Measurements from ENCODE around the gene STPG3. TPM values are rescaled to one million over a fixed set of nuclear protein-coding genes. Genes with fewer than 3 reads are reported as not detected.

The STPG3 gene
- total RNA-seq, 1 donor from 2014 or later, result 0.18 TPM

DNA sequence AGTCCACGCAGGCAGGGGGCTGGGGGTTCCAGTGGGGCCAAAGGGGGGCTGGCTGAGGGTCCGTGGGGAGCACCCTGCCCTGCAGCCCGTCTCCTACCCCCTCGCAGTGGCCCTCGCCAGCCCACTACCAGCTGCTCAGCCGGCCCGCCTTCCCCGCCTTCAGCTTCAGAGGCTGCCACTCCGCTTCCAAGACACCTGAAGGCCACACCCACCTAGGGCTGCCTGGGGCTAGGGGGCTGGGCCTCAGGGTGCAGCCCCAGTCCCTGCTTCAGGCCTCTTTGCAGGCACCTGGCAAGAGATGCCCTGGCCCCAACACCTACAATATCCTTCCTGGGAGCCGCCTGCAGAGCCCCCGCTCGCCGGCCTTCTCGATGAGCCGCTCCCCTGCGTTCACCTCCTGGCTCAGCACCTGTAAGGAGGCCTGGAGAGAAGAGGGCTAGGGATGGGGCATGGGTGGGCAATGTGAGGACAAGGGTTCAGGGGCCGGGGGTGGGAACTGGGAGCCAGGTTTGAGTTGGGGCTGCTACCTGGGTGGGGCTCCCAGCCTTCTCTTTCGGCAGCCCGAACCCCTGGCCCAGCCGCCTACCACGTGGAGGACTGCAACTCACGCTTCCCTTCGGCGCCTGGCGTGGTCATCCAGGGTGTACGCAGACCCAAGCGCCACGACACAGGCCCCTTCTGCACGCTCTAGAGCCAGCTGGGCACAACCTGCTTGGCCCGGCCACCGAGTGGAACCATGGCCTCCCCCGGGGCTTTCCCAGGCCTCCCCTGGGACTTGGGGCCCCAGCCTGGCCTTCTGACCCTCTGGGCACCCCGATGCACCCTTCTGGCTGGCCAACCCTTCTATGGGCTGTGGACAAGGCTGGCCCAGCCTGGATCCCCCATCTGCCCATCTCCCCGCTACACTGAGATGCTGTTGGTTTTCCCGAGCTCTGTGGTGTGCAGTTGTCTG is 1.7 kb downstream of the STPG3 start:
- H3K27ac Mint-ChIP-seq, result no peak overlapping the region
- TF ChIP-seq, protein P1, sequence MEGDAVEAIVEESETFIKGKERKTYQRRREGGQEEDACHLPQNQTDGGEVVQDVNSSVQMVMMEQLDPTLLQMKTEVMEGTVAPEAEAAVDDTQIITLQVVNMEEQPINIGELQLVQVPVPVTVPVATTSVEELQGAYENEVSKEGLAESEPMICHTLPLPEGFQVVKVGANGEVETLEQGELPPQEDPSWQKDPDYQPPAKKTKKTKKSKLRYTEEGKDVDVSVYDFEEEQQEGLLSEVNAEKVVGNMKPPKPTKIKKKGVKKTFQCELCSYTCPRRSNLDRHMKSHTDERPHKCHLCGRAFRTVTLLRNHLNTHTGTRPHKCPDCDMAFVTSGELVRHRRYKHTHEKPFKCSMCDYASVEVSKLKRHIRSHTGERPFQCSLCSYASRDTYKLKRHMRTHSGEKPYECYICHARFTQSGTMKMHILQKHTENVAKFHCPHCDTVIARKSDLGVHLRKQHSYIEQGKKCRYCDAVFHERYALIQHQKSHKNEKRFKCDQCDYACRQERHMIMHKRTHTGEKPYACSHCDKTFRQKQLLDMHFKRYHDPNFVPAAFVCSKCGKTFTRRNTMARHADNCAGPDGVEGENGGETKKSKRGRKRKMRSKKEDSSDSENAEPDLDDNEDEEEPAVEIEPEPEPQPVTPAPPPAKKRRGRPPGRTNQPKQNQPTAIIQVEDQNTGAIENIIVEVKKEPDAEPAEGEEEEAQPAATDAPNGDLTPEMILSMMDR (IDR thresholded peaks at IDR 0.05; ENCODE audit: unreplicated experiment), result no peak
- no peaks in the 10 kb centered on the region for H3K9me3 Mint-ChIP-seq
- no peak for DNase-seq (ENCODE audit: low spot score in 2 of 2, unreplicated experiment in 2 of 2)
- peaks cover 14% of the 10 kb centered on the region for H3K4me1 Mint-ChIP-seq
- no peak overlapping the region for H3K4me3 Mint-ChIP-seq
- no peaks in the 10 kb centered on the region for H3K27me3 Mint-ChIP-seq (ENCODE audit: low read depth)
- no peaks in the 10 kb centered on the region for H3K36me3 Mint-ChIP-seq

DNA sequence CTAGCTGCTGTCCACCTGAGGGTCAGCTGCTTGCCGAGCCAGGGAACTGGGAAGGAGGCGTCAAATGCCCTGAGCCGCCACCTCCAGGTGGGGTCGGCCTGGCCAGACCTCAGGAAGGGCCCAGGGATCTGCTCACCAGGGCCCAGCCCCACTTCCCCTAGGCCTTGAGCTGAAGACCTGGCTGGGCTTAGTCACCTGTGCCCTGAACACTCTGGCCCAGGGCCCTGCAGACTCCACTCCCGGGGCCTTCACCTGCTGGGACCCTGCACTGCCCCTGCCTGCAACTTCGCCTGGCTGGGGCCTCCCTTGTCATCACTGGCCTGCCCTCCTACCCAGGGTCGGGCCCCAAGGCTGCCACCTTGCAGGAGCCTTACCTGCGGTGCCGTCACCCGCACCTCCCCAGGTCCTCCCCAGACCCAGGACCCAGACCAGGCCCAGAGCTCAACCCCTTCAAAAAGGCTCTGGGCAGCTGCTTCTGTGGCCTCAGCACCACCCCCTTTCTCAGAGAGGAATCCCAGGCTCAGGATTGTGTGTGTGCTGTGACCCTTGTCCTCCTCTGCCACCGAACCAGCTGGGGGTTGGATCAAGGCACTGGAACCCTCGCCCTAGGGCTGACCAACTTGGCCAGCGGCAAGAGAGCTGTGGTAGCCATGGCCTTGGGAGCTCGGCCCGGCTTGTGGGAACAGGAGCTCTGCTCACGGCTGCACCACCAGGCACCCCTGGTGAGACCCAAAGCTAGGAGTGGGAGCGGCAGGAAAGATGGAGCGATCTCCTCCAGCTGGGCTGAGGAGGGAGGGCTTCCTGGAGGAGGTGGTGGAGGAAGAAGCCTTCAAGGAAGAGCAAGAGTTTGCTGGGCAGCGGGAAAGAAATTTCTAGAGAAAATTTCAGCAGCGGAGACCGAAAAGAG is 2.9 kb downstream of the STPG3 start:
- DNase-seq (ENCODE audit: low spot score in 2 of 2, unreplicated experiment in 2 of 2), result no peak
- H3K36me3 Mint-ChIP-seq, result no peaks in the 10 kb centered on the region
- H3K27ac Mint-ChIP-seq, result peak overlapping the region; percentile 51
- H3K4me3 Mint-ChIP-seq, result peak overlapping the region; percentile 84
- no peaks in the 10 kb centered on the region for H3K9me3 Mint-ChIP-seq
- peaks cover 14% of the 10 kb centered on the region for H3K4me1 Mint-ChIP-seq
- TF ChIP-seq, protein P1 (IDR thresholded peaks at IDR 0.05; ENCODE audit: unreplicated experiment), result no peak
- no peaks in the 10 kb centered on the region for H3K27me3 Mint-ChIP-seq (ENCODE audit: low read depth)

DNA sequence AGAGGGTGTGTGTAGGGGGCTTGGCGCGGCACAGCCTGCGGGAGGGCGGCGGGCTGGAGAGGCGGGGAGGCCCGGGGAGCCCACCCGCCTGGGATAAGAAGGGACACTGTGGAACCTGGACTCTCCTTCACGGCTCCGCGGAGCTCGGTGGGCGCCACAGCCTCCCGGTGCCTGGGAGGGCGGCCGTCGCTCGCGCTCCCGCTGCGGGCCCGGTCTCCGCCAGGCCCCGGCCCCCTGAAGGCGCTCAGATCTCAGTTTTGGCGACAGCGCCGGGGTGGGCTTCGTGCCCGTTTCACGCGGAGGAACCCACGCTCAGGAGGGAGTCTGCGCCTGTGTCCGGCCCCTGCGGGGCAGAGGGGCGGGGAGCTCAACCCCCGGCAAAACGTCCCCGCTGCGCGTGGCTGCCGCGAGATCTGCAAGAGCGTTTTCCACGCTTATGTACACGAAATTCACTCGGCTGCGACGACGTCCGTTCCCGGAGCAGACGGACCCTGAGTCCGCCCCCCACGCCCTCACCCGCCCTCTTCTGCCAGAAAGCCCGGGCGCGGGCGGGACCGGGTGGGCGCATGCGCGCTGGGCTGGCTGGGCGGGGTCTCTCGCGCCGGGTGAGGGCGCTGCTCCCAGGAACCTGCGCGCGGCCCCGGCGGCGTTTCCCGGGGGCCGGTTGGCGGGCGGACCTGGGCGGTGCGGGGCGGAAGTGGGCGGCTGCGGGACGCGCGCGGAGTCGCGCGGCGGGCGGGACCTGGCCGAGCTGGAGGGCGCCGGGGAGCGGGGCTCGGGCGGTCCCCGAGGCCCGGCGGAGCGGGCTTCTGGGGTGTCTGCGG is 3.8 kb downstream of the STPG3 start, which contains the start of gene NELFB:
Gene NELFB, plus strand, starts transcription at position 704 of the 824 bp plus-strand sequence.
- Mint-ChIP-seq H3K36me3 (no peaks in the 10 kb centered on the region), H3K4me3 (peak within 1 kb of the TSS; percentile 89), H3K27me3 (ENCODE audit: low read depth) (no peaks in the 10 kb centered on the region), H3K4me1 (peaks cover 14% of the 10 kb centered on the region), H3K27ac (peak within 1 kb of the TSS; percentile 51), H3K9me3 (no peaks in the 10 kb centered on the region)
- DNase-seq (ENCODE audit: low spot score in 2 of 2, unreplicated experiment in 2 of 2), result peak; percentile 92 to 99
- TF ChIP-seq, protein P1 (IDR thresholded peaks at IDR 0.05; ENCODE audit: unreplicated experiment), result no peak

DNA sequence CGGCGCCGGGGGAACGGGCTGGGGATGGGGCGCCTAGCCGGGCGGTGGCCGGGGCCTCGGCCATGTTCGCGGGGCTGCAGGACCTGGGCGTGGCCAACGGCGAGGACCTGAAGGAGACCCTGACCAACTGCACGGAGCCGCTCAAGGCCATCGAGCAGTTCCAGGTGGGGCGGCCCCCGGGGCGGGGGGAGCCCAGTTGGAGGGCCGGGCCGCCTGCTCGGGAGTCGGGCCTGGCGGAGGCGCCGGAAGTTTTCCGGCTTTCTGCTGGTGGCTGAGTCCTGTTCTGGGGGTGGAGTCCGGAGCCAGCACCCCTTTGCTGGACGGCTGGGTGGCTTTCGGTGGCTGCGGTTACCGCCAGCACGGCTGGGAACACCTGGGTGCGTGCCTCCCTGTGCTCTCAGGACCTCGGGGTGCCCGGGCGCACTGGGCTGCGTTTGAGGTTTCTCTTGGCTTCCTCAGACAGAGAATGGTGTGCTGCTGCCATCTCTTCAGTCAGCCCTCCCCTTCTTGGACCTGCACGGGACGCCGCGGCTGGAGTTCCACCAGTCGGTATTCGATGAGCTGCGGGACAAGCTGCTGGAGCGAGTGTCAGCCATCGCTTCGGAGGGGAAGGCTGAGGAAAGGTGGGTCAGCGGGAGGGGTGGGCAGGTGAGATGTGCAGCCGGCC is 4.5 kb downstream of the STPG3 start:
- Mint-ChIP-seq H3K9me3 (no peaks in the 10 kb centered on the region), H3K36me3 (no peaks in the 10 kb centered on the region), H3K27me3 (ENCODE audit: low read depth) (no peaks in the 10 kb centered on the region), H3K27ac (no peak overlapping the region), H3K4me3 (peak overlapping the region; percentile 89), H3K4me1 (peaks cover 14% of the 10 kb centered on the region)
- TF ChIP-seq, protein P1 (IDR thresholded peaks at IDR 0.05; ENCODE audit: unreplicated experiment), result no peak
- DNase-seq (ENCODE audit: low spot score in 2 of 2, unreplicated experiment in 2 of 2), result no peak
